Measurements from ENCODE around the gene RNF214.

RNF214 gene

DNA sequence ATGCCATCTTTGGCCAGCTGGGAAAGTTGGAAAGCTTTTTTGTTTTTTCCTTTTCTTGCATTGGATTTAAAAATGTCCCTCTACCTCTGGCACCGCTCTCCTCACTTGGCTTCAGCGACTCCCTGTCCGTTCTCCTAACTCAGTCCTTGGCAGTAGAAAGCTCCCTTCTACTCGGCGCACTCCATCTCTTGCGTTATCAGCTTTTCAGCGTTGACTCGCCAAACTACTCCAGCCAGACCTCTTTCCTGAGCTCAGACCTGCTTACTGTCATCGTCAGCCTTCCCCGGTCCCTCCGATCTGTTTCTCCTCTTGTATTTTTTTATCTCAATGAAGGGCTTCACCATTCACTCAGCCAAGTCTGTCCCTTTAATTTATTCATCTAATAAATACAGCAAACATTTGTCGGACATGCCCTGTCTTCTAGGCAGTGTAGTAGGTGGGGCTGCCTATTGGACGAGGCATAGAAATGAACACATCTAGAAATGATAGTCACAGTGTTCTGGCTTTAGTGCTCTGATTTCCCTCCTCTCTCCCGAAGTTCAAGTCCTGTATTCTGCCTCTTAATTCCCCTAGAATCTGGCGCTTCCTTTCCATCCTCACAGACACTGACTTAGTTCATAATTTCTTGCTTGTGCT lies 96.0 kb downstream of the RNF214 start:
- H3K4me1 ChIP-seq (ENCODE audit: control insufficient read depth, insufficient read depth, low read length) = peaks cover 7% of the 10 kb centered on the region
- no peaks in the 10 kb centered on the region for H3K27me3 ChIP-seq (ENCODE audit: control insufficient read depth, insufficient read depth, low read length, poor library complexity, severe bottlenecking)
- 31 to 33% methylated on average over 15 of the region's 15 CpGs for WGBS, 2 experiments
- no peaks in the 10 kb centered on the region for H3K9me3 ChIP-seq (ENCODE audit: control insufficient read depth, low read length)
- H3K36me3 ChIP-seq (ENCODE audit: control insufficient read depth, insufficient read depth, low read length) = no peaks in the 10 kb centered on the region
- peak overlapping the region; percentile 54 for H3K4me3 ChIP-seq (ENCODE audit: insufficient read depth, low read depth, low read length)
- no peak overlapping the region for H3K27ac ChIP-seq (ENCODE audit: insufficient read depth, low read depth, low read length, poor library complexity, severe bottlenecking)

DNA sequence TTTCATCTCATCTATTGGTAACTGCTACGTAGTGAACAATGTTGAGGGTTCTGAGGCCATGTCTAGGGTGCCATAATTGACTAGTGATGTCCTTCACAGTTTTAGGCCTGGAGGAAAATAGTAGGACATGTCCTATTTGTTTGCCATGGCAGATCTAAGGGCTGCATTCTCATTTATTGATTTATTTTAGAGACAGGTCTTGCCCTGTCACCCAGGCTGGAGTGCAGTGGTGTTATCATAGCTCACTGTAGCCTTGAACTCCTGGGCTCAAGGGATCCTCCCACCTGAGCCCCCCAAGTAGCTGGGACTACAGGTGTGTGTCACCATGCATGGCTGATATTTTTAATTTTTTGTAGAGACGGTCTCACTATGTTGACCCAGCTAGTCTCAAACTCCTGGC lies 100.4 kb downstream of the RNF214 start:
- Histone ChIP-seq H3K27ac (ENCODE audit: insufficient read depth, low read depth, low read length, poor library complexity, severe bottlenecking) (no peak overlapping the region), H3K9me3 (ENCODE audit: control insufficient read depth, low read length) (no peaks in the 10 kb centered on the region)
- 66 to 74% methylated on average over 2 of the region's 2 CpGs for WGBS, 2 experiments

DNA sequence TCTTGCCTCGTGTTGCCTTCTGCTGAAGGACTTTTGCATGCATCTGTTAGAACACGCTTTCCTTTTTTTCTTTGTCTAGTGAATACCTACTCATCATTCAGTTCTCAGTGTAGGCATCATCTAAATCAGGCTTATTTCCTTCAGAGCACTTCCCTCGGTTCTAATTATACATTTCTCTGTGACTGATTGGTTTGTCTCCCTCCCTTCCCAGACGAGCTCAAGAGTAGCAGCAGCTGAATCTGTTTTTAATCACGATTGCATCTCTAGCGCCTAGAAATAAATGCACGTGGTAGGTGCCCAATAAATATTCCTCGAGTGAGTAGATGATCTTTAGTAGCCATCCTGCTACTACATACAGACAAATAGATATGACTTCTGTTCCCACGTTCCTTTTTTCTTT lies 101.4 kb downstream of the RNF214 start:
- H3K27me3 ChIP-seq (ENCODE audit: control insufficient read depth, insufficient read depth, low read length, poor library complexity, severe bottlenecking) = no peaks in the 10 kb centered on the region
- H3K4me3 ChIP-seq (ENCODE audit: insufficient read depth, low read depth, low read length) = no peak overlapping the region
- H3K4me1 ChIP-seq (ENCODE audit: control insufficient read depth, insufficient read depth, low read length) = peaks cover 3% of the 10 kb centered on the region
- 90 to 95% methylated on average over 9 of the region's 9 CpGs for WGBS, 2 experiments
- H3K36me3 ChIP-seq (ENCODE audit: control insufficient read depth, insufficient read depth, low read length) = peaks cover 7% of the 10 kb centered on the region
- no peak overlapping the region for H3K27ac ChIP-seq (ENCODE audit: insufficient read depth, low read depth, low read length, poor library complexity, severe bottlenecking)
- no peaks in the 10 kb centered on the region for H3K9me3 ChIP-seq (ENCODE audit: control insufficient read depth, low read length)

More for the DNA sequence above, 100.4 kb downstream of the RNF214 start:
- Histone ChIP-seq H3K27me3 (ENCODE audit: control insufficient read depth, insufficient read depth, low read length, poor library complexity, severe bottlenecking) (no peaks in the 10 kb centered on the region), H3K36me3 (ENCODE audit: control insufficient read depth, insufficient read depth, low read length) (no peaks in the 10 kb centered on the region), H3K4me3 (ENCODE audit: insufficient read depth, low read depth, low read length) (no peak overlapping the region), H3K4me1 (ENCODE audit: control insufficient read depth, insufficient read depth, low read length) (peaks cover 7% of the 10 kb centered on the region)

DNA sequence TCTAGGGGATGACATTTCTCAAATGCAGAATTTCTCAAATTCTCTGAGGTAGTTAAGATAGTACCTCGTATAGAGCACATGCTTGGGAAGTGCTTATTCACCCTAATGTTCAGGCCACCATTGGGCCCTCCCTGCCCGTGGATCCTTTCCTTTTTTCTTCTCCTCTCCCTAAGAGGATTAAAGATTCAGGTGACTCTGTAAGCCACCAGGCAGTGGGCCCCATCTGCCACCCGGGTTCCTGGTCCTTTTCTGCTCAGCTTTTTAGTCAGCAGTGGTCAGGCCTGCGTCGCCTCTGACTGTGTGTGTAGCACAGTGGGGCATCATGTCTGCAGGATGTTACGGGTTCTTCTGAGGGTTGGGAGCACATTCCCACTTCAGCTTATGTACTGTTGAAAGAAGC lies 102.4 kb downstream of the RNF214 start:
- Histone ChIP-seq H3K4me1 (ENCODE audit: control insufficient read depth, insufficient read depth, low read length) (no peaks in the 10 kb centered on the region), H3K4me3 (ENCODE audit: insufficient read depth, low read depth, low read length) (no peak overlapping the region)
- 84 to 88% methylated on average over 6 of the region's 6 CpGs for WGBS, 2 experiments

DNA sequence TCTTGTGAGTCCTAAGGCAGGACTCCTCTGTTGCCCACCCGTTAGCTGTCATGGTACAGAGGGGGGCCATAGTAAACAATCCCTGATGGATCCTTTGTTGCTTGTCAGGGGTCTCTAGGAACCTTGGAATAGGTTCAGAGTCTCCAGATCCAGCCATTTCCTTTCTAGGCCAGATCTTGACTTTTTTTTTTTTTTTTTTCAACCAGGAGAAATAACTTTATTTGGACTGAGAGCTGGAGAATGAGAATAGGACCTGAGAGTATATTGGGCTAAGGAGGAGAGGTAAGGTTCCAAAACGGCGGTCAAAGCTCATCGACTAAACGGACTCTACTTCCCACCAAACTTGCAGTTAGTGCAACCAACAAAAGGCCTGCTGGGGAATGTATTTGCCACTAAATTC lies 102.9 kb downstream of the RNF214 start:
- Histone ChIP-seq H3K4me3 (ENCODE audit: insufficient read depth, low read depth, low read length) (no peak overlapping the region), H3K9me3 (ENCODE audit: control insufficient read depth, low read length) (no peaks in the 10 kb centered on the region), H3K27ac (ENCODE audit: insufficient read depth, low read depth, low read length, poor library complexity, severe bottlenecking) (no peak overlapping the region), H3K36me3 (ENCODE audit: control insufficient read depth, insufficient read depth, low read length) (peaks cover 7% of the 10 kb centered on the region), H3K27me3 (ENCODE audit: control insufficient read depth, insufficient read depth, low read length, poor library complexity, severe bottlenecking) (no peaks in the 10 kb centered on the region), H3K4me1 (ENCODE audit: control insufficient read depth, insufficient read depth, low read length) (no peaks in the 10 kb centered on the region)
- 91 to 95% methylated on average over 5 of the region's 5 CpGs for WGBS, 2 experiments

More for the DNA sequence above, 102.4 kb downstream of the RNF214 start:
- peaks cover 7% of the 10 kb centered on the region for H3K36me3 ChIP-seq (ENCODE audit: control insufficient read depth, insufficient read depth, low read length)
- H3K9me3 ChIP-seq (ENCODE audit: control insufficient read depth, low read length) = no peaks in the 10 kb centered on the region
- H3K27me3 ChIP-seq (ENCODE audit: control insufficient read depth, insufficient read depth, low read length, poor library complexity, severe bottlenecking) = no peaks in the 10 kb centered on the region
- no peak overlapping the region for H3K27ac ChIP-seq (ENCODE audit: insufficient read depth, low read depth, low read length, poor library complexity, severe bottlenecking)
